ENCODE measurements around the gene MRTFB.

DNA sequence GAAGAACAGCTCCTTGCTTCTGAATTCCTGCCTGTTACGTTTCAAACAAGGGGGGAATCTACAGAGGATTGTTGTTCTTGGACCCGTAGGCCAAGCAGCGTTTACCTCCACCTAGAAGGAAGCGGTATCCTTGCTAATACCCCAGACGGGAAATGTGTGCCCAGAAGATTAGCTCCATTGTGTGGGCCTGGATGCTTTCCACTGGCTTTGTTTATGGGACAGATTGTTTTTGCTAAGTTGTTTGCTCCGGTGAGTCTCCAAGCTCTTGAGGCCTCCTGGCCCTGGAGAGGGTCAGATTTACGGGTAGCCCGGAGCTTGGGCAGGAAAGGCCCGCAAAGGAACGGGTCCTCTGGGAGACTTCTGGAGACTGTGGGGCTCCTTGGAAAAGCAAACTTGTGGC is 28.4 kb upstream of the MRTFB start:
- TF ChIP-seq, protein P1, sequence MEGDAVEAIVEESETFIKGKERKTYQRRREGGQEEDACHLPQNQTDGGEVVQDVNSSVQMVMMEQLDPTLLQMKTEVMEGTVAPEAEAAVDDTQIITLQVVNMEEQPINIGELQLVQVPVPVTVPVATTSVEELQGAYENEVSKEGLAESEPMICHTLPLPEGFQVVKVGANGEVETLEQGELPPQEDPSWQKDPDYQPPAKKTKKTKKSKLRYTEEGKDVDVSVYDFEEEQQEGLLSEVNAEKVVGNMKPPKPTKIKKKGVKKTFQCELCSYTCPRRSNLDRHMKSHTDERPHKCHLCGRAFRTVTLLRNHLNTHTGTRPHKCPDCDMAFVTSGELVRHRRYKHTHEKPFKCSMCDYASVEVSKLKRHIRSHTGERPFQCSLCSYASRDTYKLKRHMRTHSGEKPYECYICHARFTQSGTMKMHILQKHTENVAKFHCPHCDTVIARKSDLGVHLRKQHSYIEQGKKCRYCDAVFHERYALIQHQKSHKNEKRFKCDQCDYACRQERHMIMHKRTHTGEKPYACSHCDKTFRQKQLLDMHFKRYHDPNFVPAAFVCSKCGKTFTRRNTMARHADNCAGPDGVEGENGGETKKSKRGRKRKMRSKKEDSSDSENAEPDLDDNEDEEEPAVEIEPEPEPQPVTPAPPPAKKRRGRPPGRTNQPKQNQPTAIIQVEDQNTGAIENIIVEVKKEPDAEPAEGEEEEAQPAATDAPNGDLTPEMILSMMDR (conservative IDR thresholded peaks at IDR 0.05 in 1 of 2, IDR thresholded peaks at IDR 0.05 in 1 of 2; ENCODE audit: low read depth in 1 of 2, low read length in 2 of 2): no peak
- TF ChIP-seq EZH2 (IDR thresholded peaks at IDR 0.05; ENCODE audit: low read length, missing control alignments): no peak

Measured in fibroblast of lung (primary cell).